ENCODE measurements around the gene RARRES2. TPM values are rescaled to one million over a fixed set of nuclear protein-coding genes. Genes with fewer than 3 reads are reported as not detected.

Gene RARRES2
- total and polyA plus RNA-seq, 2 of the 13 experiments (the other 11 are each of a cell fraction or from before 2014, with no cell fraction given) = 134 to 172 TPM

GRCh38 chr7:150383710-150384397 lies 42.4 kb upstream of the RARRES2 start (continued):
- TF ChIP-seq ZNF609 (CRISPR knock-in tag; IDR thresholded peaks at IDR 0.05; ENCODE audit: borderline replicate concordance) (peak; percentile 68; the same call in 1 of the 2 replicates), FOSL2 (CRISPR knock-in tag; IDR thresholded peaks at IDR 0.05) (peak; percentile 5; the same call in 1 of the 2 replicates), ATF4 (CRISPR knock-in tag; IDR thresholded peaks at IDR 0.05) (no peak), DMAP1 (CRISPR knock-in tag; IDR thresholded peaks at IDR 0.05) (no peak; the same call in 1 of the 2 replicates), ZBTB4 (CRISPR knock-in tag; IDR thresholded peaks at IDR 0.05; ENCODE audit: borderline replicate concordance) (peak; percentile 64; the same call in 1 of the 2 replicates), SKIL (CRISPR knock-in tag; IDR thresholded peaks at IDR 0.05; ENCODE audit: borderline replicate concordance) (peak; percentile 87), ZNF564 (CRISPR knock-in tag; IDR thresholded peaks at IDR 0.05) (peak; percentile 27; the same call in 1 of the 2 replicates), ZNF7 (CRISPR knock-in tag; IDR thresholded peaks at IDR 0.05) (no peak), HINFP (CRISPR knock-in tag; IDR thresholded peaks at IDR 0.05; ENCODE audit: low read depth) (0 out of 2 replicates have a peak, but pooled peaks have one; percentile 54), AKAP8 (CRISPR knock-in tag; IDR thresholded peaks at IDR 0.05) (peak; percentile 95), IRX3 (CRISPR knock-in tag; IDR thresholded peaks at IDR 0.05; ENCODE audit: borderline replicate concordance, low read depth) (no peak), ATF6 (CRISPR knock-in tag; conservative IDR thresholded peaks at IDR 0.05) (no peak)

Data from HepG2 (cell line).